ENCODE results near the gene MAEA.
A peak's percentile ranks its signal among the peaks of the same experiment; 100 is the strongest.
"Not testable (repeated sequence)": the region's sequence is repeated elsewhere in the genome, so short reads cannot be mapped to it uniquely, and the experiment has no call there.

MAEA gene

DNA sequence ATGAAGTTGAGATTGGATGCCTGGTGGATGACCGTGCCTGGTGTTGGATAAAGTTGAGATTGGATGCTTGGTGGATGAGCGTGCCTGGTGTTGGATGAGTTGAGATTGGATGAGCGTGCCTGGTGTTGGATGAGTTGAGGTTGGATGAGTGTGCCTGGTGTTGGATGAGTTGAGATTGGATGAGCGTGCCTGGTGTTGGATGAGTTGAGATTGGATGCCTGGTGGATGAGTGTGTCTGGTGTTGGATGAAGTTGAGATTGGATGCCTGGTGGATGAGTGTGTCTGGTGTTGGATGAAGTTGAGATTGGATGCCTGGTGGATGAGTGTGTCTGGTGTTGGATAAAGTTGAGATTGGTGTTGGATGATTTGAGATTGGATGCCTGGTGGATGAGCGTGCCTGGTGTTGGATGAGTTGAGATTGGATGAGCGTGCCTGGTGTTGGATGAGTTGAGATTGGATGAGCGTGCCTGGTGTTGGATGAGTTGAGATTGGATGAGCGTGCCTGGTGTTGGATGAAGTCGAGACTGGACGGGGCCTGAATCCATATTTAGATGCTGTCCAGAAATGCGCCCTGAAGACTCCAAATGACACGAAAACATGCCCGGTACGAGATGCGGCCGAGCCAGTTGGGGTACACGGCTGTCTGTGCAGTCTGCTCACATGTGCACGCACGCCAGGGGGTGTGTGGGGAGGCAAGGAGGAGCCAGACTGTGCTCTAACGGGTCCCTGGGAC is 34.9 kb downstream of the MAEA start:
- not testable (repeated sequence) for DNase-seq

DNA sequence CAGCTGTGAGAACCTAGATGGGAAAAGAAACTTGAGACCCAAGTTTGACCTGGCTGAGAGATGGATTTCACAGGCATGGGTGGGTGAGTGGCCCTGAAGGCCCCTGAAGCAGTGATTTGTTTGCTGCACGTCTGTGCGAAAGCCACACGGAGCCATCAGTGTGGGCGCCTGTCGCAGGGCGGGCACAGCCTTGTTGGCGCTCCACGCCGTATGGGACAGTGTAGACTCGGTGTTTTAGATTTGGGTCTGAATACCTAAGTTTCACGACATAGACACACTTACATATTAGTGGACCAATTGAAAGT is 35.4 kb downstream of the MAEA start:
- DNase-seq = no peak

GRCh38 chr4:1325681-1326635 is 36.3 kb downstream of the MAEA start:
- DNase-seq = no peak

DNA sequence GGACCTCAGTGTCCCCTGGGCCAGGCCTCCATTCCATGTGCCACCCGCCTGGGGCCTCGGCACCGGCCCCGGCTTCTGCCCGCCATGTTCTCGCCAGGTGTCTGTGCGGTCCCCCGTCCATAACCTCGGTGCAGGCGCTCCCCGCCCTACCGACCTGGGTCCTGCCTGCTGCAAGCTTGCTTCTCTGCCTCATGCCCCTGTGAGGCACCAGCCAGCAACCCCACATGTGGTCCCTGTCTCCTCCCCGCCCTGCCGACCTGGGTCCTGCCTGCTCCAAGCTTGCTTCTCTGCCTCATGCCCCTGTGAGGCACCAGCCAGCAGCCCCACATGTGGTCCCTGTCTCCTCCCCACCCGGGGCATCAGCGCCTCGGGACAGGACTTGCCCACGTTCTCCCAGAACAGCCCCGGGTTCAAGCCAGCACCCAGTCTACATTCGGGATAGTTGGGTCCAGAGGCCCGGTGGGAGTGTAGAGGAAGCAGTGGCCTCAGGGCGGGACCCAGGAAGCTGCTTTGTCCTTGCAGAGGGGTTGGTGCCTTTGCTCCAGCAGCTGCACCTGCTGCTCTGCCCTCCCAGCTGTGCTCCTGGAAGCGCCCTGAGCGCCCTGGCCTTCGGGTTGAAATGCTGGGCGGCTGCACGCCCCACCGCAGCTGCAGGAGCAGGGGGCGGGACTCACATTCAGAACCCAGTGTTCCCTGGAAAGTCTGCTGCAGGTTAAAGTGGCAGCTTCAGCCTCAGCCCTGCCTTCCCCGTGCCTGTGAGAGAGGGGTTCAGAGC is 37.2 kb downstream of the MAEA start:
- no peak for DNase-seq

- no peak for DNase-seq
These were observed 38.0 kb downstream of the MAEA start for GRCh38 chr4:1327526-1328266.

DNA sequence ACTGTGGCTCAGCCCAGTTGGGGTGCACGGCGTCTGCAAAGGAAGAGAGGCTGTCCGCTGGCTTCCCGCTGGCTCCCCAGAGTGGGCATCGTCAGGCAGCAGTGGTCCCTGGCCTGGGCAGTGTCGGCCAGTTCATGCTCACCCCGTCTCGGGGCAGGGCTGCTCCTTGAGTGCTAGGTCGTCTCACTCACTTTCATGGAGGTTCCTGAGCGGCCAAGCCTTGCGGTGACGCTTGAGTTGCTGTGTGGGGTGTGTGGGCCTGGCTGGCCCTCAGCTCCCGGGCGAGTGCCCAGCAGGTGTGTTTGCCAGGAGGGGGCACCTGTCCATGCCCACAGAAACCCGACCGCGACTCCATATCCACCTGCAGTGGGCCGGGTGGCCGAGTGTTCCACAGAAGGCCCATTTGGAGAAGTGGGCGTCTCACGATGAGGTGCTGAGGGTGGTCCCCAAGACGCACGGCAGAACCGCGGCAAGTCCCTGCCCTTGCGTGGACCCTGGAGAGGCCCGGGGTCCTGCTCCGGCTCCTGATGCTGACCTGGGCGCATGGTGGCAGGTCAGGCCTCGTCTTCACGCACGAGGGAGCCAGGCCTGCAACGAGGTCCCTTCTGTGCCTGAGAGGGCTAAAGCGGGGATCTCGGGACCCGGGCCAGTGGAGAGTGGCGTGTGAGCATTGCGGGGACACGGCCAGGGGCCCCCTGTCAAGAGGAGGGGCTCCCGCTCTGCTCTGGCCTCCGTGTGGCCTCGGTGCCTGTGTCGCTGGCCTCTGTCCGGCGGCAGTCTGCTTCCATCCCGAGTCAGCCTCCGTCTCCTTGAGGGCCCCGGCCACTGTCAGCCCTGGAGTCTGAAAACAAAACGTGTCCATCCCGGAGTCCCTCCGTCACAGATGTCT is 38.8 kb downstream of the MAEA start:
- DNase-seq = no peak

- peak; percentile 65 for DNase-seq
These were observed 40.0 kb downstream of the MAEA start for GRCh38 chr4:1329408-1330371.

GRCh38 chr4:1330761-1331590 is 41.3 kb downstream of the MAEA start:
- peak; percentile 80 for DNase-seq

DNA sequence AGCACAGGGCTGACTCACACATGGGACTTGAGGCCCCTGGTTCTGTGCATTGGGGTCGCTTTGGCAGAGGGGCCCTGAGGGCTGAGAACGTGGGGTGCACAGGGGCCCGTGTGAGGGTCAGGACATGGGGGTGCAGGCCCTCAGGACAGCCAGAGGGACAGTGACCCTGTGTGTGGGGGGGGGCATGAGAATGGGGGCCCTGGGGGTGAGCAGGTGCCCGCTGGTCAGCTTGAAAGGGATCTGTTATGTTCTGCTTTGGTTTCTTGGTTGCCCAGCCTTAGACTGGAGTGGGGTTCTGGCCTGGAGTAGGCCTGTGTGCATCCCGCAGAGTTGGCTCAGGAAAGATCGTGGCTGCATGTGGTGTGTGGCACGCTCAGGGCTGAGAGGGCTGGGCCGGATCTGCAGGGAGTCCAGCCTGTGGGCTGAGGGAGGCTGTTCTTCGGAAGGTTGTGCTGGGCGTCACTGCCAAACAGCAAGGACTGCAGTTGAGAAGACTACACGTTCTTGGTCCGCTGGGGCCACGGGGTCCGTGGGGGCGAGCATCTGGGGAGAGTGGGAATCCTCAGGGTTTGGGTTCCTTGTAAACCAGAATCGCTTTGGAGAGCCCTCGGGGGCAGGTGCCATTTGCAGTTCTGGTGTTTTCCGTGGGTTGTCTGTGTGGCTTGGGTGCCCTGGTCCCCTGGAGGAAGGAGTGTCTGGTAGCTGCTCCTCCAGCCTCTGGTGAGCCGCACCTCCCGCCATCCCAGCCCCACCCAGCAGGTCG is 42.1 kb downstream of the MAEA start:
- no peak for DNase-seq

DNA sequence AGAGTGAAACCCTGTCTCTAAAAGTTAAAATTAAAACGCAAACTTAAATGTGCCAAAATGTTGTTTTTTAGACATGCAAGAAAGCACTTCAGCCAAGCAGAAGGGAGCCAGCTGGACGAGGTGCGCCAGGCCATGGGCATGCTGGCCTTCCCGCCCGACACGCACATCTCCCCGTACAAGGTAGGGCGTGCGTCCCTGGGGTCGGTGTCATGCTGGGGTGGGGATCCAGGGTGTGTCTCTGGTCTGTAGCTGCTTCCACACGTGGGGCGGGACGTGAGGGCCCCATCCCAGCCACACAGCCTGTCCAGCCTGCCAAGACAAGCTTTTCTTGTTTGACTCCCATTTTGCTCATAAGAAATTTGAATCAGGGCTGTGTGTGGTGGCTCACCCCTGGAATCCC is 43.0 kb downstream of the MAEA start:
- no peak for DNase-seq

DNA sequence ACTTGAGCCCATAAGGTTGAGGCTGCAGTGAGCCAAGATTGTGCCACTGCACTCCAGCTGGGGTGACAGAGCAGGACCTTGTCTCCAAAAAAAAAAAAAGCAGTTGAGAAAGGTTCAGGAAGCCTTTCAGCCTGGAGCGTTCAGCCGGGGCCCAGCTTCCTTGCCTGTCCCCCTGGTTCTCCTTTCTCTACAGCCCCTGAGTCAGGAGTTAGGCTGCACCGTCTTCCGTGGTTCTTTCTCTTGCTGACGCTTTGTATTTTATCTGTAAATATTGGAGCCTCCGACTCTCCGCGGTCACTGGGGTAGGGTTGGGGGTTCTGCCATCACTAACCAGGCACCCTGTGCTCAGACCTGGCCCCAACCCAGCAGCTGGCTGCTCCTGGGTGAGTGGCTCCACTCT is 43.6 kb downstream of the MAEA start:
- DNase-seq = no peak

DNA sequence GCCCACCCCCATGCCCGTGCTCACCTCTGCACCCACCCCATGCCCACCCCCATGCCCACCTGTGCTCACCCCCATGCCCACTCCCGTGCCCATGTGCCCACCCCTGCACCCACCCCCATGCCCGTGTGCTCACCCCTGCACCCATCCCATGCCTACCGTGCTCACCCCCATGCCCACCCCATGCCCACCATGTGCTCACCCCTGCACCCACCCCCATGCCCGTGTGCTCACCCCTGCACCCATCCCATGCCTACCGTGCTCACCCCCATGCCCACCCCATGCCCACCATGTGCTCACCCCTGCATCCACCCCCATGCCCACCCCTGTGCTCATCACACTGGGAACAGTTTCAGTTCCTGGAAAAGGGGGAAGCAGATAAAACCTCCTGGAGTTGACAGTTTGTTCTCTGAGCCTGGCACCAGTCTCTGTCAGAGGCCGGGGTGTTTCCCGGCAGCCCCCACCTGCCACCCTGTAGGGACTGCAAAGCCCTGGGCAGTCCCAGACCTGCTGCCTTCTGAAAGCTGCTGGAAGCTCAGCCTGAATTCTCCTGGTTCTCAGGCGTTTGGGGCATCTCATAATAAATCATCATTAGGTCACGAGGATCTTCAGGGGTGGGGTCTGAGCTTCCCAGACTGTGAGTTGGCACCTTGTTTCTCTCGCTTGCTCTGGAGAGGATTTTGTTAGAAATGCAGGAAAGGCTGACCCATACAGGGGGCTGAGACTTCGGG is 44.3 kb downstream of the MAEA start:
- not testable (repeated sequence) for DNase-seq

DNA sequence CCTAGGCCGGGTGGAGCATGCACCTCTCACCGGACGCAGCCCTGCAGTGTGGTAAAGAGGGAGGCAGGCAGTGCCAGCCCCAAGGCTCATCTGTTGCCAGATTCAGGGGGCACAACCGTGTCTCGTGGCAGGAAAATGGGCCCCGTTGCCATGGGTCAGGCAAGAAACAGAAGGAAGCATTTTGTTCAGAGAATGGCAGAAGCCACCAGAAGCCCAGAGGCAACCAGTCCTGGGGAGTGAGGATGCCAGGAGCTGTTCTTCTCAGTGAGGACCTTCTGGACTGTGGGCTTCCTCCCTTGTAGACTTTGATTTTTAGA is 44.8 kb downstream of the MAEA start:
- DNase-seq = no peak

DNA sequence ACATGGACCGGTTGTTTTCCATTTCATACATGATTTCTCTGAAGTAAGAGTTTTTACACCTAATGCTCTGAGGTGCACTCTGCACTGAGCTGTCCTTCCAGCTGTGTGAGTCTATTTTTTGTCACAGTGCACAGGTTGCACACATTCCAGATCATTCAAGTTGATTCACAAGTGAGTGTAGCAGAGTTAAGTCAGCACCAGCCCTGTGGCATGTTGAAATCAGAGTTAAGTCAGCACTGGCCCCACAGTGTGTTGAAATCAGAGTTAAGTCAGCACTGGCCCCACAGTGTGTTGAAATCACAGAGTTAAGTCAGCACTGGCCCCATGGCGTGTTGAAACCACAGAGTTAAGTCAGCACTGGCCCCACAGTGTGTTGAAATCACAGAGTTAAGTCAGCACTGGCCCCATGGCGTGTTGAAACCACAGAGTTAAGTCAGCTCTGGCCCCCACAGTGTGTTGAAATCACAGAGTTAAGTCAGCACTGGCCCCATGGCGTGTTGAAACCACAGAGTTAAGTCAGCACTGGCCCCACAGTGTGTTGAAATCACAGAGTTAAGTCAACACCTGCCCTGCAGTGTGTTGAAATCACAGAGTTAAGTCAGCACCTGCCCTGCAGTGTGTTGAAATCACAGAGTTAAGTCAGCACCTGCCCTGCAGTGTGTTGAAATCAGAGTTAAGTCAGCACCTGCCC is 45.6 kb downstream of the MAEA start:
- not testable (repeated sequence) for DNase-seq

- no peak for DNase-seq
These were observed 46.4 kb downstream of the MAEA start for GRCh38 chr4:1336088-1336491.

- DNase-seq = no peak
These were observed 47.7 kb downstream of the MAEA start for GRCh38 chr4:1337376-1337831.

All from CD4-positive, alpha-beta T cell treated with Interleukin-17A for 1 hour (primary cell).